ENCODE data around the gene OVCH2. TPM values are rescaled to one million over a fixed set of nuclear protein-coding genes. Genes with fewer than 3 reads are reported as not detected.

Gene OVCH2
- total and polyA plus RNA-seq, 4 donors: 0.06 to 21.1 (median 2.1) TPM

GRCh38 chr11:7677796-7678201, 28.5 kb downstream of the OVCH2 start:
- WGBS, 2 donors: 51 to 59% methylated on average over 4 of the region's 4 CpGs
- DNase-seq (peak; percentile 31 to 77 (median 73)), ATAC-seq (ENCODE audit: insufficient read depth, low FRiP score) (no peak)

GRCh38 chr11:7677071-7677470, 29.2 kb downstream of the OVCH2 start:
- H3K27ac ChIP-seq (ENCODE audit: low read depth in 1 of 2, low read length in 1 of 2): no peak overlapping the region
- H3K27me3 ChIP-seq (ENCODE audit: control insufficient read depth in 3 of 3, insufficient read depth in 3 of 3, low read length in 2 of 3): peaks cover 0 to 9% (median 4%) of the 10 kb centered on the region in 3 donors
- ATAC-seq (ENCODE audit: insufficient read depth, low FRiP score) (no peak), DNase-seq (no peak)
- 59 to 61% methylated on average over 5 of the region's 5 CpGs for WGBS, 2 donors
- TF ChIP-seq CTCF (IDR thresholded peaks at IDR 0.05; ENCODE audit: control extremely low read depth, extremely low read depth): no peak
- H3K9ac ChIP-seq (ENCODE audit: insufficient read depth in 1 of 2, low read length in 2 of 2): no peak overlapping the region
- peaks cover 0 to 9% (median 7%) of the 10 kb centered on the region in 5 donors for H3K4me1 ChIP-seq (ENCODE audit: control insufficient read depth in 5 of 5, insufficient read depth in 5 of 5, low read length in 5 of 5)
- H3K9me3 ChIP-seq (ENCODE audit: control insufficient read depth in 4 of 4, insufficient read depth in 3 of 4, low read length in 3 of 4): no peaks in the 10 kb centered on the region
- no peak overlapping the region for H3K4me3 ChIP-seq
- no peaks in the 10 kb centered on the region for H3K36me3 ChIP-seq (ENCODE audit: control insufficient read depth in 4 of 4, insufficient read depth in 4 of 4, low read length in 4 of 4)

More at GRCh38 chr11:7677796-7678201, 28.5 kb downstream of the OVCH2 start:
- Histone ChIP-seq H3K4me3 (no peak overlapping the region), H3K9me3 (ENCODE audit: control insufficient read depth in 4 of 4, insufficient read depth in 3 of 4, low read length in 3 of 4) (no peaks in the 10 kb centered on the region), H3K36me3 (ENCODE audit: control insufficient read depth in 4 of 4, insufficient read depth in 4 of 4, low read length in 4 of 4) (no peaks in the 10 kb centered on the region), H3K27me3 (ENCODE audit: control insufficient read depth in 3 of 3, insufficient read depth in 3 of 3, low read length in 2 of 3) (peaks cover 0 to 9% (median 4%) of the 10 kb centered on the region in 3 donors), H3K9ac (ENCODE audit: insufficient read depth in 1 of 2, low read length in 2 of 2) (no peak overlapping the region), H3K27ac (ENCODE audit: low read depth in 1 of 2, low read length in 1 of 2) (no peak overlapping the region), H3K4me1 (ENCODE audit: control insufficient read depth in 5 of 5, insufficient read depth in 5 of 5, low read length in 5 of 5) (peaks cover 0 to 8% (median 5%) of the 10 kb centered on the region in 5 donors)
- TF ChIP-seq CTCF (IDR thresholded peaks at IDR 0.05; ENCODE audit: control extremely low read depth, extremely low read depth): no peak

- Histone ChIP-seq H3K9me3 (ENCODE audit: control insufficient read depth in 4 of 4, insufficient read depth in 3 of 4, low read length in 3 of 4) (no peaks in the 10 kb centered on the region), H3K4me3 (no peak overlapping the region), H3K36me3 (ENCODE audit: control insufficient read depth in 4 of 4, insufficient read depth in 4 of 4, low read length in 4 of 4) (no peaks in the 10 kb centered on the region), H3K27ac (ENCODE audit: low read depth in 1 of 2, low read length in 1 of 2) (no peak overlapping the region), H3K27me3 (ENCODE audit: control insufficient read depth in 3 of 3, insufficient read depth in 3 of 3, low read length in 2 of 3) (peaks cover 0 to 9% (median 4%) of the 10 kb centered on the region in 3 donors), H3K4me1 (ENCODE audit: control insufficient read depth in 5 of 5, insufficient read depth in 5 of 5, low read length in 5 of 5) (peaks cover 0 to 16% (median 7%) of the 10 kb centered on the region in 5 donors), H3K9ac (ENCODE audit: insufficient read depth in 1 of 2, low read length in 2 of 2) (no peak overlapping the region)
- no peak for ATAC-seq (ENCODE audit: insufficient read depth, low FRiP score)
- TF ChIP-seq CTCF (IDR thresholded peaks at IDR 0.05; ENCODE audit: control extremely low read depth, extremely low read depth): no peak
- WGBS, 2 donors: 78 to 79% methylated on average over 3 of the region's 3 CpGs
- no peak for DNase-seq
These were observed 30.6 kb downstream of the OVCH2 start for GRCh38 chr11:7675631-7676030.

All from lung (tissue), 12 donors.